DOHH2 (cell line): ENCODE results near the gene CACNA2D1.

Source experiments
- EZH2phosphoT487 ChIP-seq: fragments of 200-600 bp; sonication (generic); IDR thresholded peaks from 2 replicates; pipeline ENCODE4 v1.6.1; 2017; ENCODE audit warnings: borderline replicate concordance, mild to moderate bottlenecking, antibody characterized with exemption, low read length, moderate library complexity, mixed read lengths
- TF ChIP-seq, protein P1 (sequence below): fragments of 200-600 bp; sonication (generic); IDR thresholded peaks from one replicate; pipeline ENCODE4 v1.5.1; 2014; ENCODE audit warnings: antibody characterized with exemption, mild to moderate bottlenecking, low read depth, low read length; ENCODE audit not compliant: poor library complexity, severe bottlenecking

DNA sequence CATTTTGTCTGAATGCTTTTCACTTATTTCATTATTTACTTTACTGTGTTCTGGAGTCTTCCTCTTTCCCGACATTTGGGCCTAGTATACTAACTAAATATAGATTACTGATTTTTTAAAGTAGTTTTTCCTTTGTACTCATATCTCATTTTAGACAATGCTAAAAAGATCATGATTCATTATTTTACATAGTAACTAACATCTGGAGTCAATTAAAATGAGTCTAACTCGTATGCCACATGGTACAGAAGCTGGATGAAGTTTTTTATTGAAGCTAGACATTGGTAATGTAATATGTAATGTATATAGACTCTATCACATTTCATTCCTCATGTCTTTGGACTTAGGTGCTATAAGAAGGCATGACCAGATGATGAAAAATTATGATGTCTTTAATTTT, 517.4 kb downstream of the CACNA2D1 start:
- TF ChIP-seq, protein P1, sequence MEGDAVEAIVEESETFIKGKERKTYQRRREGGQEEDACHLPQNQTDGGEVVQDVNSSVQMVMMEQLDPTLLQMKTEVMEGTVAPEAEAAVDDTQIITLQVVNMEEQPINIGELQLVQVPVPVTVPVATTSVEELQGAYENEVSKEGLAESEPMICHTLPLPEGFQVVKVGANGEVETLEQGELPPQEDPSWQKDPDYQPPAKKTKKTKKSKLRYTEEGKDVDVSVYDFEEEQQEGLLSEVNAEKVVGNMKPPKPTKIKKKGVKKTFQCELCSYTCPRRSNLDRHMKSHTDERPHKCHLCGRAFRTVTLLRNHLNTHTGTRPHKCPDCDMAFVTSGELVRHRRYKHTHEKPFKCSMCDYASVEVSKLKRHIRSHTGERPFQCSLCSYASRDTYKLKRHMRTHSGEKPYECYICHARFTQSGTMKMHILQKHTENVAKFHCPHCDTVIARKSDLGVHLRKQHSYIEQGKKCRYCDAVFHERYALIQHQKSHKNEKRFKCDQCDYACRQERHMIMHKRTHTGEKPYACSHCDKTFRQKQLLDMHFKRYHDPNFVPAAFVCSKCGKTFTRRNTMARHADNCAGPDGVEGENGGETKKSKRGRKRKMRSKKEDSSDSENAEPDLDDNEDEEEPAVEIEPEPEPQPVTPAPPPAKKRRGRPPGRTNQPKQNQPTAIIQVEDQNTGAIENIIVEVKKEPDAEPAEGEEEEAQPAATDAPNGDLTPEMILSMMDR, result no peak
- no peak for TF ChIP-seq EZH2phosphoT487
